ENCODE results near the gene OSBPL7. TPM values are rescaled to one million over a fixed set of nuclear protein-coding genes. Genes with fewer than 3 reads are reported as not detected.

Gene OSBPL7
- total and polyA plus RNA-seq, 8 donors: 14.3 to 36.4 (median 19.0) TPM

- H3K4me3 ChIP-seq: peak overlapping the region; percentile 58 to 67
- no peak for TF ChIP-seq CTCF (IDR thresholded peaks at IDR 0.05)
- H3K9me3 ChIP-seq: no peaks in the 10 kb centered on the region
- intact Hi-C loops (cut with DNase I): no loop called here
- H3K4me1 ChIP-seq: peaks cover 18 to 29% of the 10 kb centered on the region in 2 donors
- peak overlapping the region; percentile 53 to 70 for H3K27ac ChIP-seq
- no peak for DNase-seq
- peak; percentile 6 for ATAC-seq
- peaks cover 0 to 68% of the 10 kb centered on the region in 2 donors for H3K36me3 ChIP-seq
- no peaks in the 10 kb centered on the region for H3K27me3 ChIP-seq
Measured at GRCh38 chr17:47821031-47821423, 567 bp downstream of the OSBPL7 start.

GRCh38 chr17:47820033-47820789 is 1.4 kb downstream of the OSBPL7 start:
- peak in 1 of 4 donors; percentile 74 for DNase-seq
- H3K27me3 ChIP-seq: no peaks in the 10 kb centered on the region
- intact Hi-C loops (cut with DNase I): no loop called here
- no peak for TF ChIP-seq CTCF (IDR thresholded peaks at IDR 0.05)
- peaks cover 0 to 68% of the 10 kb centered on the region in 2 donors for H3K36me3 ChIP-seq
- peak; percentile 72 for ATAC-seq
- H3K4me3 ChIP-seq: peak overlapping the region in 1 of 2 donors; percentile 58
- H3K4me1 ChIP-seq: peaks cover 18 to 29% of the 10 kb centered on the region in 2 donors
- H3K9me3 ChIP-seq: no peaks in the 10 kb centered on the region
- no peak overlapping the region for H3K27ac ChIP-seq

DNA sequence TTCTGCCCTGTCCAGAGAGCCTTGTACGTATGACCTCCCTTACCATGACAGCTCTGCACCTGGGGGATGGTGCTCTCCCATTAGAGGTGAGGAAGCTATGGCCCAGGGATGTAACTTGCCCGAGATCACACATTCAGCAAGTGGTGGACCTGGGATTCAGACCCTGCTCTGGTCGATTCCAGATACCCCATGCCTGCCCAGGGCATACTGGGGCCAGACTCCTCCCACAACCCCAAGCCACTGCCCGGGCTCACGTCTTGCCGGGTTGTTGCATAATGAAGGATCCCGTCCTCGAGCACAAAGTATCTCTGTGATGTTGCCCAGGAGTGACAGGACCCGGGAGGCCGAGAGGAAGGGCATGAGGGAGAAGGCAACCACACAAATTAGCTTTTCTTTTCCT is 2.1 kb downstream of the OSBPL7 start:
- no peak overlapping the region for H3K27ac ChIP-seq
- intact Hi-C loops (cut with DNase I): no loop called here

GRCh38 chr17:47818002-47818695 is 3.4 kb downstream of the OSBPL7 start:
- TF ChIP-seq CTCF (IDR thresholded peaks at IDR 0.05): no peak
- DNase-seq: no peak
- no peaks in the 10 kb centered on the region for H3K9me3 ChIP-seq
- H3K27ac ChIP-seq: no peak overlapping the region
- no peaks in the 10 kb centered on the region for H3K27me3 ChIP-seq
- intact Hi-C loops (cut with DNase I): no loop called here
- no peak for ATAC-seq
- H3K36me3 ChIP-seq: peaks cover 0 to 68% of the 10 kb centered on the region in 2 donors
- peaks cover 18 to 29% of the 10 kb centered on the region in 2 donors for H3K4me1 ChIP-seq
- H3K4me3 ChIP-seq: no peak overlapping the region

More for the DNA sequence above, 2.1 kb downstream of the OSBPL7 start:
- no peak for DNase-seq
- ATAC-seq: no peak
- no peak for TF ChIP-seq CTCF (IDR thresholded peaks at IDR 0.05)
- Histone ChIP-seq H3K27me3 (no peaks in the 10 kb centered on the region), H3K4me3 (peak overlapping the region in 1 of 2 donors; percentile 58), H3K36me3 (peaks cover 0 to 68% of the 10 kb centered on the region in 2 donors), H3K4me1 (peaks cover 18 to 29% of the 10 kb centered on the region in 2 donors), H3K9me3 (no peaks in the 10 kb centered on the region)

GRCh38 chr17:47816947-47817346 is 4.6 kb downstream of the OSBPL7 start:
- H3K36me3 ChIP-seq: peaks cover 0 to 77% of the 10 kb centered on the region in 2 donors
- no peak overlapping the region for H3K4me3 ChIP-seq
- no peaks in the 10 kb centered on the region for H3K9me3 ChIP-seq
- DNase-seq (no peak), ATAC-seq (no peak)
- no peak for TF ChIP-seq CTCF (IDR thresholded peaks at IDR 0.05)
- H3K27ac ChIP-seq: no peak overlapping the region
- intact Hi-C loops (cut with DNase I): no loop called here
- H3K27me3 ChIP-seq: no peaks in the 10 kb centered on the region
- H3K4me1 ChIP-seq: peaks cover 14 to 22% of the 10 kb centered on the region in 2 donors
